HG02678 (cell line): Measurements from ENCODE around the gene TMEM81.

Experiments used
- ATAC-seq: cut with Tn5 transposase; IDR thresholded peaks from one replicate; pipeline ENCODE4 v1.9.1; 2021; ENCODE audit warnings: mild to moderate bottlenecking, moderate library complexity; ENCODE audit not compliant: unreplicated experiment

TMEM81 gene

GRCh38 chr1:205061227-205061626, 23.0 kb downstream of the TMEM81 start:
- no peak for ATAC-seq

GRCh38 chr1:205060746-205061145, 23.5 kb downstream of the TMEM81 start:
- no peak for ATAC-seq

GRCh38 chr1:205059660-205060059, 24.6 kb downstream of the TMEM81 start:
- no peak for ATAC-seq

GRCh38 chr1:205058853-205059252, 25.4 kb downstream of the TMEM81 start:
- ATAC-seq = no peak

GRCh38 chr1:205057808-205058575, 26.3 kb downstream of the TMEM81 start:
- ATAC-seq = no peak

GRCh38 chr1:205056956-205057568, 27.2 kb downstream of the TMEM81 start:
- no peak for ATAC-seq

- no peak for ATAC-seq
These were observed 28.1 kb downstream of the TMEM81 start for GRCh38 chr1:205056188-205056611.

GRCh38 chr1:205054013-205054412, 30.2 kb downstream of the TMEM81 start:
- no peak for ATAC-seq

GRCh38 chr1:205053296-205053695, 31.0 kb downstream of the TMEM81 start:
- ATAC-seq = no peak

- ATAC-seq = no peak
These were observed 31.6 kb downstream of the TMEM81 start for GRCh38 chr1:205052690-205053089.

- no peak for ATAC-seq
These were observed 34.8 kb downstream of the TMEM81 start for GRCh38 chr1:205049479-205049878.

- no peak for ATAC-seq
These were observed 35.9 kb downstream of the TMEM81 start for GRCh38 chr1:205048382-205048781.

GRCh38 chr1:205047764-205048231, 36.5 kb downstream of the TMEM81 start:
- no peak for ATAC-seq

- no peak for ATAC-seq
These were observed 37.4 kb downstream of the TMEM81 start for GRCh38 chr1:205046870-205047269.

GRCh38 chr1:205045146-205045545, 39.1 kb downstream of the TMEM81 start:
- ATAC-seq = no peak

- no peak for ATAC-seq
These were observed 39.5 kb downstream of the TMEM81 start for GRCh38 chr1:205044741-205045140.

- ATAC-seq = no peak
These were observed 40.4 kb downstream of the TMEM81 start for GRCh38 chr1:205043866-205044265.

- ATAC-seq = no peak
These were observed 41.1 kb downstream of the TMEM81 start, which contains the start of gene CNTN2 for GRCh38 chr1:205042911-205043806. CNTN2 (plus strand) TSS chr1:205043212; CDS start chr1:205053186, 9,974 bp downstream.

GRCh38 chr1:205041998-205042910, 42.0 kb downstream of the TMEM81 start:
- ATAC-seq = no peak
